HepG2 (cell line): ENCODE measurements around the gene MICAL1. TPM values are rescaled to one million over a fixed set of nuclear protein-coding genes. Genes with fewer than 3 reads are reported as not detected.

Experiments
- HMGA1 ChIP-seq: sonication (generic); formaldehyde crosslinking; conservative IDR thresholded peaks from 2 replicates; pipeline ENCODE4 v1.4.0; 2020; ENCODE audit warnings: missing genetic modification reagents
- HOXA5 ChIP-seq: sonication (generic); formaldehyde crosslinking; IDR thresholded peaks from 2 replicates; pipeline ENCODE4 v1.4.0; 2020; ENCODE audit warnings: missing genetic modification reagents
- MAFF ChIP-seq: IDR thresholded peaks from 2 replicates; pipeline ENCODE4 v1.6.1; 2011; ENCODE audit warnings: low read depth, low read length, improper control_type of control experiment
- RAD21 ChIP-seq: fragments of 450-650 bp; formaldehyde crosslinking; IDR thresholded peaks from 2 replicates; pipeline ENCODE4 v1.5.0; 2020; ENCODE audit warnings: mild to moderate bottlenecking
- RFX5 ChIP-seq: IDR thresholded peaks from 2 replicates; pipeline ENCODE4 v1.6.1; 2011; ENCODE audit warnings: low read depth, low read length, improper control_type of control experiment
- RORA ChIP-seq: sonication (generic); formaldehyde crosslinking; IDR thresholded peaks from 2 replicates; pipeline ENCODE4 v1.5.0; 2020; ENCODE audit warnings: mild to moderate bottlenecking, missing genetic modification reagents, moderate library complexity
- TOPORS ChIP-seq: sonication (generic); formaldehyde crosslinking; IDR thresholded peaks from 2 replicates; pipeline ENCODE4 v1.8.0; 2023; ENCODE audit warnings: mild to moderate bottlenecking, missing genetic modification reagents
- ZBTB7A ChIP-seq: sonication (generic); formaldehyde crosslinking; IDR thresholded peaks from 2 replicates; pipeline ENCODE4 v1.8.0; 2022; ENCODE audit warnings: mild to moderate bottlenecking, missing genetic modification reagents
- ZBTB8A ChIP-seq: sonication (generic); formaldehyde crosslinking; IDR thresholded peaks from 2 replicates; pipeline ENCODE4 v1.4.0; 2020; ENCODE audit warnings: mild to moderate bottlenecking, low read depth, missing genetic modification reagents, borderline replicate concordance
- ZFY ChIP-seq: sonication (generic); formaldehyde crosslinking; IDR thresholded peaks from 2 replicates; pipeline ENCODE4 v1.4.0; 2020; ENCODE audit warnings: missing genetic modification reagents
- ZNF160 ChIP-seq: sonication (generic); formaldehyde crosslinking; IDR thresholded peaks from 2 replicates; pipeline ENCODE4 v1.8.0; 2022; ENCODE audit warnings: mild to moderate bottlenecking, inconsistent platforms, missing genetic modification reagents
- ZNF329 ChIP-seq: sonication (generic); formaldehyde crosslinking; IDR thresholded peaks from 2 replicates; pipeline ENCODE4 v1.9.0; 2021; ENCODE audit warnings: low read depth, mild to moderate bottlenecking, missing genetic modification reagents
- ZNF567 ChIP-seq: sonication (generic); formaldehyde crosslinking; IDR thresholded peaks from 2 replicates; pipeline ENCODE4 v1.8.1; 2023; ENCODE audit warnings: mild to moderate bottlenecking, missing genetic modification reagents, borderline replicate concordance
- ZNF569 ChIP-seq: sonication (generic); formaldehyde crosslinking; IDR thresholded peaks from 2 replicates; pipeline ENCODE4 v1.5.0; 2020; ENCODE audit warnings: mild to moderate bottlenecking, missing genetic modification reagents, moderate library complexity, borderline replicate concordance
- ZNF614 ChIP-seq: IDR thresholded peaks from 2 replicates; pipeline ENCODE4 v1.6.1; 2018; ENCODE audit warnings: missing biosample characterization, missing genetic modification reagents, inconsistent platforms, borderline replicate concordance
- ZNF850 ChIP-seq: sonication (generic); formaldehyde crosslinking; conservative IDR thresholded peaks from 2 replicates; pipeline ENCODE4 v1.9.0; 2021; ENCODE audit warnings: mild to moderate bottlenecking, missing genetic modification reagents
- polyA plus RNA-seq, 8 experiments: library from polyadenylated mRNA; depleted of rRNA in 3 of 8; stranded (reverse) in 7 of 8; unstranded in 1 of 8; fragments of >200 nt; fragmentation: Illumina TruSeq in 4 of 8; extraction: Trizol in 4 of 8; gene quantifications; 2 replicates each; pipeline versions ENCODE4 v1.2.1 to v1.2.3, GENCODE V29; 2011 to 2016; ENCODE audit warnings: low read depth in 4 of 8, missing spikeins in 1 of 8, mixed read lengths in 1 of 8; ENCODE audit not compliant: insufficient read depth in 1 of 8
- total RNA-seq, 5 experiments: library from RNA; depleted of rRNA; stranded (reverse); fragments of >200 nt; fragmentation: Illumina TruSeq; extraction: Trizol; gene quantifications; 2 replicates each; pipeline ENCODE4 v1.2.3, GENCODE V29; 2016; ENCODE audit warnings: low read depth in 1 of 5
- TF ChIP-seq, protein P1 (sequence below): sonication (generic); formaldehyde crosslinking; conservative IDR thresholded peaks from 2 replicates; pipeline ENCODE4 v1.8.0; 2022; ENCODE audit warnings: mild to moderate bottlenecking, moderate library complexity, missing genetic modification reagents
- TF ChIP-seq, protein P2 (sequence below): sonication (generic); formaldehyde crosslinking; conservative IDR thresholded peaks from 2 replicates; pipeline ENCODE4 v1.5.0; 2020; ENCODE audit warnings: missing genetic modification reagents
- TF ChIP-seq, protein P3 (sequence below): IDR thresholded peaks from 2 replicates; pipeline ENCODE4 v1.6.1; 2016; ENCODE audit warnings: missing compliant biosample characterization, missing genetic modification reagents, borderline replicate concordance
- TF ChIP-seq, protein P4 (sequence below): sonication (generic); formaldehyde crosslinking; IDR thresholded peaks from 2 replicates; pipeline ENCODE4 v1.4.0; 2020; ENCODE audit warnings: low read depth, mild to moderate bottlenecking, missing genetic modification reagents

MICAL1 gene
- total and polyA plus RNA-seq, 2 of the 13 experiments (the other 11 are each of a cell fraction or from before 2014, with no cell fraction given) = 6.9 to 39.0 TPM

DNA sequence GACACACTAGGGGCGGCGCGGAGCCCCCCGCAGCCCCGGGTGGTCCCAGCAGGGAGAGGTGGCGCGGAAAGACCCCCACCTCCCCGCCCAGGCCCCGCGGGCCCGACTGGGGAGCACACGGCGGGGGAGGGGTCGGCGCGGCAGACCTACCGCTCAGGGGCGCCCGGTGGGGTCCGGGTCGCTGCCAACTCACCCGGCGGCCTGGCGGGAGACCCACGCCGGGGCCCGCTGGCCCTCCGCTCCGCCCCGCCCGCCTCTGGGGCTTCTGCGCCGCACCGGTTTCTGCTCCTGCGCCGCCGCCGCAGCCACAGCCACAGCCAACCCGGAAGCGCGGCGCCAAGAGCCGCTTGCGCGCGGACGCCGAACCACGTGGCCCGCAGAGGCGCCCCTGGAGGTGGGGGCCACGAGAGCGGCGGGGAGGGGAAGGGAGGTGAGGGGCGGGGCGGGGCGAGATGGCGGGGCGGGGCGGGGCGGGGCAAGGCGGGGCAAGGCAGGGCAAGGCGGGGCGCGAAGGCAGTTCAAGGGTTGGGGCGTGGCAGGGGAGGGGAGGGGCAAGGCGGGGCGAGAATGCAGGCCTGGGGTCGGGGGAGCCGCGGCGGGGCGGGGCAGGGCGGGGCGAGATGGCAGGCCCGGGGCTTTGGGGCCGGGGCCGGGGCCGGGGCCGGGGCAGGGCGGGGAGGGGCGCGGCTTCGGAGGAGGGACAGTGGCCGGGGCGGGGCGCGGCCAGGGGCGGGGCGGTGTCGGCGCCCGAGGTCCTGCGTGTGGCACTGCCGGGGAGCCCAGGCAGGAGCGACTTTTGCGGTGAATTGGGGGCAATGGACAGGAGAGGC is 27.5 kb upstream of the MICAL1 start, which contains the start of gene ZBTB24 (continued):
- no peak for TF ChIP-seq ZBTB8A (CRISPR knock-in tag)
- TF ChIP-seq RORA (CRISPR knock-in tag) = no peak
- TF ChIP-seq, protein P1, sequence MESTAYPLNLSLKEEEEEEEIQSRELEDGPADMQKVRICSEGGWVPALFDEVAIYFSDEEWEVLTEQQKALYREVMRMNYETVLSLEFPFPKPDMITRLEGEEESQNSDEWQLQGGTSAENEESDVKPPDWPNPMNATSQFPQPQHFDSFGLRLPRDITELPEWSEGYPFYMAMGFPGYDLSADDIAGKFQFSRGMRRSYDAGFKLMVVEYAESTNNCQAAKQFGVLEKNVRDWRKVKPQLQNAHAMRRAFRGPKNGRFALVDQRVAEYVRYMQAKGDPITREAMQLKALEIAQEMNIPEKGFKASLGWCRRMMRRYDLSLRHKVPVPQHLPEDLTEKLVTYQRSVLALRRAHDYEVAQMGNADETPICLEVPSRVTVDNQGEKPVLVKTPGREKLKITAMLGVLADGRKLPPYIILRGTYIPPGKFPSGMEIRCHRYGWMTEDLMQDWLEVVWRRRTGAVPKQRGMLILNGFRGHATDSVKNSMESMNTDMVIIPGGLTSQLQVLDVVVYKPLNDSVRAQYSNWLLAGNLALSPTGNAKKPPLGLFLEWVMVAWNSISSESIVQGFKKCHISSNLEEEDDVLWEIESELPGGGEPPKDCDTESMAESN (CRISPR knock-in tag) = peak; percentile 78; the same call in 1 of the 2 replicates
- TF ChIP-seq ZBTB7A (CRISPR knock-in tag) = no peak
- TF ChIP-seq, protein P2, sequence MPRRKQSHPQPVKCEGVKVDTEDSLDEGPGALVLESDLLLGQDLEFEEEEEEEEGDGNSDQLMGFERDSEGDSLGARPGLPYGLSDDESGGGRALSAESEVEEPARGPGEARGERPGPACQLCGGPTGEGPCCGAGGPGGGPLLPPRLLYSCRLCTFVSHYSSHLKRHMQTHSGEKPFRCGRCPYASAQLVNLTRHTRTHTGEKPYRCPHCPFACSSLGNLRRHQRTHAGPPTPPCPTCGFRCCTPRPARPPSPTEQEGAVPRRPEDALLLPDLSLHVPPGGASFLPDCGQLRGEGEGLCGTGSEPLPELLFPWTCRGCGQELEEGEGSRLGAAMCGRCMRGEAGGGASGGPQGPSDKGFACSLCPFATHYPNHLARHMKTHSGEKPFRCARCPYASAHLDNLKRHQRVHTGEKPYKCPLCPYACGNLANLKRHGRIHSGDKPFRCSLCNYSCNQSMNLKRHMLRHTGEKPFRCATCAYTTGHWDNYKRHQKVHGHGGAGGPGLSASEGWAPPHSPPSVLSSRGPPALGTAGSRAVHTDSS (CRISPR knock-in tag) = no peak
- TF ChIP-seq ZNF569 (CRISPR knock-in tag) = no peak
- TF ChIP-seq ZFY (CRISPR knock-in tag) = peak; percentile 77; the same call in 1 of the 2 replicates
- TF ChIP-seq TOPORS (CRISPR knock-in tag) = peak; percentile 48
- TF ChIP-seq MAFF = no peak
- no peak for TF ChIP-seq ZNF567
- TF ChIP-seq, protein P3, sequence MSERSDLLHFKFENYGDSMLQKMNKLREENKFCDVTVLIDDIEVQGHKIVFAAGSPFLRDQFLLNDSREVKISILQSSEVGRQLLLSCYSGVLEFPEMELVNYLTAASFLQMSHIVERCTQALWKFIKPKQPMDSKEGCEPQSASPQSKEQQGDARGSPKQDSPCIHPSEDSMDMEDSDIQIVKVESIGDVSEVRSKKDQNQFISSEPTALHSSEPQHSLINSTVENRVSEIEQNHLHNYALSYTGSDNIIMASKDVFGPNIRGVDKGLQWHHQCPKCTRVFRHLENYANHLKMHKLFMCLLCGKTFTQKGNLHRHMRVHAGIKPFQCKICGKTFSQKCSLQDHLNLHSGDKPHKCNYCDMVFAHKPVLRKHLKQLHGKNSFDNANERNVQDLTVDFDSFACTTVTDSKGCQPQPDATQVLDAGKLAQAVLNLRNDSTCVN = no peak
- no peak for TF ChIP-seq ZNF850 (CRISPR knock-in tag)
- 0 out of 2 replicates have a peak, but pooled peaks have one; percentile 49 for TF ChIP-seq RAD21 (CRISPR knock-in tag)
- TF ChIP-seq ZNF614 (CRISPR knock-in tag) = no peak
- no peak for TF ChIP-seq HMGA1 (CRISPR knock-in tag)
- no peak for TF ChIP-seq ZNF329 (CRISPR knock-in tag)
- TF ChIP-seq HOXA5 (CRISPR knock-in tag) = no peak
- TF ChIP-seq, protein P4, sequence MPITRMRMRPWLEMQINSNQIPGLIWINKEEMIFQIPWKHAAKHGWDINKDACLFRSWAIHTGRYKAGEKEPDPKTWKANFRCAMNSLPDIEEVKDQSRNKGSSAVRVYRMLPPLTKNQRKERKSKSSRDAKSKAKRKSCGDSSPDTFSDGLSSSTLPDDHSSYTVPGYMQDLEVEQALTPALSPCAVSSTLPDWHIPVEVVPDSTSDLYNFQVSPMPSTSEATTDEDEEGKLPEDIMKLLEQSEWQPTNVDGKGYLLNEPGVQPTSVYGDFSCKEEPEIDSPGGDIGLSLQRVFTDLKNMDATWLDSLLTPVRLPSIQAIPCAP = no peak
- TF ChIP-seq ZNF160 = no peak
- TF ChIP-seq RFX5 = no peak
